HG02840 (cell line): ENCODE data around the gene TTC39C.
"Not testable (repeated sequence)": the region's sequence is repeated elsewhere in the genome, so short reads cannot be mapped to it uniquely, and the experiment has no call there.

ENCODE experiments used
- ATAC-seq: cut with Tn5 transposase; IDR thresholded peaks from one replicate; pipeline ENCODE4 v1.9.1; 2021; ENCODE audit warnings: mild to moderate bottlenecking, moderate library complexity, moderate number of reproducible peaks; ENCODE audit not compliant: unreplicated experiment, low FRiP score

The TTC39C gene

DNA sequence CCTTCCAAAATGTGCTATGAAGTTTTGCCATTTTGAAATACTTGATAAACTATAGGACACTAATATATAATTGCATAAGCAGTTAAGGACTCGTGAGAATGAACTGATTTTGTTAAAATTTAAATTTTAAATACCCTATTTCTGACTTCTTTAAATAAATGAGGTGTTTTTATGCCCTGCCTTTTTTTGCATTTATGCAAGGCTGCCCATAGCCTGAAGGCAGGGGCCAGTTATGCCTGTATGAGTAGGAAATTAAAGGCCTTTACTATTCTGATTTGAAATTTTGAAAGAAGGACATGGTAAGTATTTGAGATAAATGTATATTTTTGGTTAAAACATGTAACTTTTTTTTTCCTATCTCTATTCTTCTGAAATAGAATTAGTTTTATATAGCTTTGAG lies 33.7 kb downstream of the TTC39C start:
- no peak for ATAC-seq

DNA sequence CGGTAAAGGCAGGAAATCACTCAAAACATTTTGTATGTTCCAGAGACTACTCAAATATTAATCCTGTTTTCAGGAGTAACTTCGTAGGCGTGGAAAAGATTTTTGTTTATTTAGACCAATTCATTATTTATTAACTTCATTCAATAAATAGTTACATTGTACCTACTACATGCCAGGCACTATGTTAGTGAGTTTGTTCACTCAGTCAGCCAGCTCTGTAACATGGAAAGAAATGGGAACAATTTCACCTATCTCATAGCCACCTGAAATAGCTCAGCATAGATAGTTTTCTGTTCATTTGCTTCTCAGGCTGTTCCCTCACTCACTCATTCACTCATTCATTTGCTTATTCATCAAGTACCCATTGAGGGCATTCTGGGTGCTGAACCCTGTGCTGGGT lies 34.6 kb downstream of the TTC39C start:
- ATAC-seq: no peak

DNA sequence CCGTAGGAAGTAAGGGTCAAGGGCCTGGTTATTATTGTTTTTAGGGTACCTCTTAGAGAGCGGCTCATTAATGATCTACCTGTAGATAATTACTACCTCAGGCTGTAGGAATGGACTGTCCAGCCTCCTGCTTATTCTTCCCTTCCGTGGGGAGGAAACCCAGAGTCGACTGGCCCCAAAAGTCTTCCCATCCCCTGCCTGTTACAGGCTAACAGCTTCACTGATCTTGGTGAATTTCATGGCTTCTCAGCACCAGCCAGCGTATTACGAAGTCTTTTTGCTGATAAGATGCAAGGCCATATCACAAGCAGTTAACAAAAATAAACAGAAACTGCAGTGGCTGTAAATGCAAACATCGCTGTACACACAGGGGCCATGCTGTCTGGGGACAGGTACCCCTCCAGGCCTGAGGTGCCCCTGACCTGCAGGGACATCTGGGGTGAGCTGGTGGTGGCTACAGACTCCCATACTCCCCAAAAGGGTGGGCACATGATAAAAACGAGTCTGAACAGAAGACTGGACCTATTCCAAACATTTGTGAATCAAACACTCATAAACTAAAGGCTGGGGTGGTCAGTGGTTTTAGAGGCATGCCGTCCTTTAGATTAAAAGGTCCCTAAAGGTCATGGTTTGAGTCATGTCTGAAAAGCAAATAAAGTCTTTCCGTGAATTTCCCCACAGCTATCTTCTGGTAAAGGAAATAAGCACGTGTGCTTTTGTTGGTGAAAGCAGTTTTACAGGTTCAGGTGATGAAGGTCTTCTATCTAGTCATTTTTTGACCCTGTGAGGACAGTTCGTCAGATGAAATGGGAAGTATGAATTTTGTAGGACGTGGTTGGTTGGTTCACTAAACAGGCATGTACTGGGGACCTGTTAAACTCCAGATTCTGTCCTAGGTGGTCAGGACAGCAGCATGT lies 36.7 kb downstream of the TTC39C start:
- ATAC-seq: no peak

DNA sequence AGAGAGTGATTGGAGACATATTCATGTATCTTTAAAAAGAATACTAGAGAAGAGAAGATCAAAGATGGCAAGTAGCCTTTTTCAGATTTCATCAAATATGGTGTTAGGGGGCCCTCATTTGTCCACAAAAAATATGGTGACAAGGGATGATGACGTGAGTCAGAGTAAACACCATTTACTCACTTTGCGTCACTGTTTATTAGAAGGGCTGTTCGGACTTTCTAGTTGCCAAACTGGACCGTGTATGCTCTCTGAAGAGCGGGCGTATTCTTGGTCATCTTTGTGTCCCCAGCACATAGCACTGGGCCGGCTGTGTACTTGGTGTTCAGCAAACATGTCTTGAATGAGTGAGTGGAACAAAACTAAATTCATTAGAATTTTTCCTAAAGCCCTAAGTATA lies 37.5 kb downstream of the TTC39C start:
- ATAC-seq: no peak

DNA sequence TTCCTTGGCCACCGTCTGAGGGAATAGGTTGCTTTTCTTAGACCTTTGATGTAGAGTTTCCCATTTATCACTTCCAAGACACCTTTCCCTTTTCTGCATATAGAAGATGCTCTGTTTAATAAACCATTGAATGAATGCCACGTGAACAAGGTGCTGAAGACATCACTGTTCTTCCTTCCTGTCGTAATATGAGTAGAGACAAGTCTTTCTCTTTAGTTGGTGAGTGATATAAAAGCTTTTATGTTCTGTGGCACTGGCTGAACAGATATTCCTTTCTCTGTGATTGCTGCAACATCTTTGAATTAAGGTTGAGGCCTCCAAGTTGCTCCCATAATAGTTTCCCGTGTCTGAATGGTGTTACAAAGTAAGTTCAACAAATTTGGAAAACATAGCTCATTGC lies 38.7 kb downstream of the TTC39C start:
- no peak for ATAC-seq

DNA sequence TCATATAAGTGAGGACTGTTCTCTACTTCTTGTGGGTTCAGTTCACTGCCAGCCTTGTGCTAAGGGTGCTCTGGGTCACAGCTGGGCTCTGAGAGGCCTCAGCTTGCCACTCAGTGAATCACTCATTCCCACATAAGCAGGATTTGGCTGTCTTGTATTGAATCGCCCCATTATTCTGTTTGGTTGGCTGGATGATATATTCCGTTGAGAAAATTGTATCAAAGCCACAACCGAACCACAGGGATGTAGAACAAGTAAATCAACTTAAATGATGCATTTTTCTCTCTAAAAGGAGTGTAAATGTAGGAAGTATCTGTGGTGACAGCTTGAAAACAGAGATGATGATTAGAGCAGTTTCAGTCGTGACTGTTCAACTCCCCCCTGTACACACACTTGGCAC lies 39.6 kb downstream of the TTC39C start:
- no peak for ATAC-seq

DNA sequence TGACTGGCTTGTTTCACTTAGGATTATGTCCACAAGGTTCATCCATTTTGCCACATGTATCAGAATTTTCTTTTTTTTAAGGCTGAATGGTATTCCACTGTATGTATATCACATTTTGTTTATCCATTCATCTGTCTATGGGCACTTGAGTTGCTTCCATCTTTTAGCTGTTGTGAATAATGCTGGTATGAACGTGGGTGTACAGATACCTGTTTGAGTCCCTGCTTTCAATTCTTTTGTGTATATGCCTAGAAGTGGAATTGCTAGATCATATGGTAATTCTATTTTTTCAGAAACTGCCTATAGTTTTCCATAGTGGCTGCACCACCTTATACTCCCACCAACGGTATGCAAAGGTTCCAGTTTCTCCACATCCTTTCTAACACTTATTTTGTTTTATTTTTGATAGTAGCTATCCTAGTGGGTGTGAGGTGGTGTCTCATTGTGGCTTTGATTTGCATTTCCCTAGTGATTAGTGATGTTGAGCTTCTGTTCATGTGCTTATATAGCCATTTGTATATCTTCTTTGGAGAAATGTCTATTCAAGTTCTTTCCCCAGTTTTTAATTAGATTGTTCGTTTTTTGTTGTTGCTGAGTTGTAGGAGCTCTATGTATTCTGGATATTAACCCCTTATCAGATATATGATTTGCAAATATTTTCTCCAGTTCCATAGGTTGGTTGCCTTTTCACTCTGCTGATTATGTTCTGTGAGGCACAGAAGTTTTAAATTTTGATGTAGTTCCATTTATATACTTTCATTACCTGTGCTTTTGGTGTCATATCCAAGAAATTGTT lies 40.7 kb downstream of the TTC39C start:
- ATAC-seq: no peak

DNA sequence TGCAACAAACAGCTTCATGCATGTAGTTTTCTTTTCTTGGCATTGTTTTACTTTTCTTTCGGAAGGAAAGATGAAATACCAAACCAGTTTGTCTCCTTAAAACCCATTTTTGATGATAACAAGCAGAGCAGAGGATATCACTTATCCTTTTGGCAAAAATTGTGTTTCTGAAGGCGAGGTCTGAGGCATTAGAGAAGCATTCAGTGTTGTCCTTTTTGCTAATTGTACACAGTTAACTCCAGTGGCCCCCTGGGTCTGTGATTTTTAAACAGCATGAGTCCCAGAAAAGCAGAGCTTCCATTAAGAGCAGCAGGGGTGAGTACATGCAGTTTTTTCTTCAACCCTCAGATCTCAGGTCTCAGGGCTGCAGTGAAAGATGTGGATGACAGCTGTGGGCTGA lies 41.3 kb downstream of the TTC39C start:
- no peak for ATAC-seq

DNA sequence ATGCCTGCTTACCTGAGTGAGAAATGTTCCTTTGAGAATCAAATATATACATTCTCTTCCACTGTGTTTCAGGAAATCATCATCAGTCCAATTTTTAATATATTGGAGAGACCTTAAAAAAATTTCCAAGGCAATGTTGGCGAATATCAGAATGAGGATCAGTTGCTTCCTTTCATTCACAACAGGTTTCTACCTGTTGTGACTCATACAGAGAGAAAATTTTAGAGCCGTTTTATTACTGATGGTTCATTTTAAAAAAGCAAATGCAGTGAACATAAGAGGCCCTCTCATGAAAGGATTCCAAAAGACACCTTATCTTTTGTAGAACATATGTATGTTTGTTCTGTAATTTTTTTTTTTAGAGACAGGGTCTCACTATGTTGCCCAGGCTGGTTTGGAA lies 42.0 kb downstream of the TTC39C start:
- no peak for ATAC-seq

DNA sequence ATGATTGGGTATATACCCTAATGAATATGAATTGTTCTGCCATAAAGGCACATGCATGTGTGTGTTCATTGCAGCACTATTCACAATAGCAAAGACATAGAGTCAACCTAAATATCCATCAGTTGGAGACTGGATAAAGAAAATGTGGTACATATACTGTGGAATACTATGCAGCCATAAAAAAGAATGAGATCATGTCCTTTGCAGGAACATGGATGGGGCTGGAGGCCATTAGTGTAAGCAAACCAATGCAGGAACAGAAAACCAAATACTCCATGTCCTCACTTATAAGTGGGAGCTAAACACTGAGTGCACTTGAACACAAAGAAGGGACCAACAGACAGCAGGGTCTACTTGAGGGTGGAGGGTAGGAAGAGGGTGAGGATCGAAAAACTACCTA lies 43.2 kb downstream of the TTC39C start:
- ATAC-seq: no peak

DNA sequence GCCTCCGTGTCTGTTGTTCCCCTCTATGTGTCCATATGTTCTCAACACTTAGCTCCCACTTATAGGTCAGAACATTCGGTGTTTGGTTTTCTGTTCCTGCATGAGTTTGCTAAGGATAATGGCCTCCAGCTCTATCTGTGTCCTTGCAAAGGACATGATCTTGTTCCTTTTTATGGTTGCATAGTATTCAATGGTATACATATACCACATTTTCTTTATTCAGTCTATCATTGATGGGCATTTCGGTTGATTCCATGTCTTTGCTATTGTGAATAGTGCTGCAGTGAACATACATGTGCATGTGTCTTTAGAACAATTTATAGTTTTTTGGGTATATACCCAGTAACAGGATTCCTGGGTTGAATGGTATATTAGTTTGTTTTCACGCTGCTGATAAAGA lies 44.8 kb downstream of the TTC39C start:
- ATAC-seq: not testable (repeated sequence)

DNA sequence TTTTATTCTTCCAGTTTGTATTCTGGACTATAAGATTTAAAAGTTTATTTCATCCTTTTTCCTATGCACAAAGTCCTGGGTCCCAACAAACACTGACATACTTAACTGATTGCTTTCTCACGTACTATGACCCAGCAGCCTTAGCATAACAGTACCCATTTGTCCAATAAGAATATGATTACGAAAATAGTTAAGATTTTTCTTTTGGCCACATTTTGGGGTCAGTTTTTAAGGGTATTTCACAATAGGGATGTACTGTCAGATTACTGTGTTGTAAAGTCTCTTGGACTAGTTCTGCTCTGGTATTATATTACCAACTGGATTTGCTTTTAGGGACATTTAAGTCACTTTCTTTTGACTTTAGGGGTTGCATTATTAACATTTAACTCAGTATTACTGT lies 46.1 kb downstream of the TTC39C start:
- no peak for ATAC-seq

DNA sequence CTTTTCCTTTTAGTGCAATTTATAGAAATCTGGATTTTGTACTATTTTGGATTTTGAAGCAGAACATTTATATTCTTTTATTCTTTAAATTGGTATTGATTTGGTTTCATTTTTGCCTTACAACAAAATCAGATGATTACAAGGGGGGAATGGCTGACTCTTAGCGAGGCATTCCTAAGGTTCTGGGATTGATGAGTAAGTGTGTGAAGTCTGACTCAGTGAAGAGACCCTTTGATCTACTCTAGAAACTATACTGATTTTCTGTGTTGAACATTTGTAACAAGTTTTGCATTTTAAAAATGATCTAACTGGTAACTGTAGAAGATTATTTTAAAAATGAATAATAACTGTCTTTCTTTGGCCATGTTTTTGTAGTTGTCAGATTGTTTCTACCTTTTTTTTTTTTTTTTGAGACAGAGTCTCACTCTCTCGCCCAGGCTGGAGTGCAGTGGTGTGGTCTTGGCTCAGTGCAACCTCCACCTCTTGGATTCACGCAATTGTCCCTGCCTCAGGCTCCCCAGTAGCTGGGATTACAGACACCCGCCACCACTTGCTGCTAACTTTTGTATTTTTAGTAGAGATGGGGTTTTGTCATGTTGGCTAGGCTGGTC lies 48.7 kb downstream of the TTC39C start:
- no peak for ATAC-seq

DNA sequence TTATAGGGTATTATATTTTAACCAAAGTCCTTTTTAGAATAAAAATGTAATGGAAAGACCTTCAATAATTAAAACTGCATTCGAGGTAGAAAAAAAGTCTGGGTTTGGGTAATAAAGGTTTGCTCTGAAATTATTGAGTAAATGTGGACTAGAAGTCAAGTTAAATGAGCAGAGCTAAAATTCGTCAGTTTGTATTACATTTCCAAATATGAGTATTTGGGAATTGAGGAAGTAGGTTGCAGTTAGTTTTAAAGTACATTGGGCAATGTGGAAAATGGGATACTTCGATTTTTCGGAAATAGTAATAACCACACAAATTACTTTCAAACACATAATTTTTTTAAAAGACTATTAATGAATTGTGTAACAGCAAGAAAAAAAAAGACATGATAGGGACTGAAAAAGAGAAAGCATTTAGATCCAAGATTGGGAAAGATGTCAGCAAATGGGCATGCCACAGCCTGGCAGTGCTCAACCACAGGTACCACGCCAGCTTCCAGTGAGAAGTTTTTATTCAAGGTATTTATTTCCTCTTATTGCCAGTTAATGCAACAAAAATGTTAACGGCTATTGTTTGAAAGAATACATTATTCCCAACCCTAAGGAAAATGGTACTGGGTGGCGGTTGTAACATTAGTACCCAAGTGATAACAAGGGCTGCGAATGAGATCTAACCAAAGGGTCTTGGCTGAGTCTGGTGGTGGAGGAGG lies 50.0 kb downstream of the TTC39C start:
- no peak for ATAC-seq

DNA sequence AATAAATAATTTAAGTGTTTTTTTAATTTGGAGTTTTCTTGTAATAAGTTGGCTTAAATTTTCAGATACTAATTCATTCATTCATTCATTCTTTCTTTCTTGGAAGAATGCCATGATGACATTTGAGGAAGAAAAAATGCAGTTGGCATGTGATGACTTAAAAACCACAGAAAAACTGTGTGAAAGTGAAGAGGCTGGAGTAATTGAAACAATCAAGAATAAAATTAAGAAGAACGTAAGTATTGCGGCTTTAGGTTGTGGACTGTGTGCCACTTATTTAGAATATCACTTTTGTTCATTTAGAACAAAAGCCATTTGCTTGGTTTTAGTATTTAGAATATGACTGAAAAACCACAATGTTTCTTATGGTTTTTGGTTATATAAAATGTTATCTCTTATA lies 51.4 kb downstream of the TTC39C start:
- no peak for ATAC-seq

DNA sequence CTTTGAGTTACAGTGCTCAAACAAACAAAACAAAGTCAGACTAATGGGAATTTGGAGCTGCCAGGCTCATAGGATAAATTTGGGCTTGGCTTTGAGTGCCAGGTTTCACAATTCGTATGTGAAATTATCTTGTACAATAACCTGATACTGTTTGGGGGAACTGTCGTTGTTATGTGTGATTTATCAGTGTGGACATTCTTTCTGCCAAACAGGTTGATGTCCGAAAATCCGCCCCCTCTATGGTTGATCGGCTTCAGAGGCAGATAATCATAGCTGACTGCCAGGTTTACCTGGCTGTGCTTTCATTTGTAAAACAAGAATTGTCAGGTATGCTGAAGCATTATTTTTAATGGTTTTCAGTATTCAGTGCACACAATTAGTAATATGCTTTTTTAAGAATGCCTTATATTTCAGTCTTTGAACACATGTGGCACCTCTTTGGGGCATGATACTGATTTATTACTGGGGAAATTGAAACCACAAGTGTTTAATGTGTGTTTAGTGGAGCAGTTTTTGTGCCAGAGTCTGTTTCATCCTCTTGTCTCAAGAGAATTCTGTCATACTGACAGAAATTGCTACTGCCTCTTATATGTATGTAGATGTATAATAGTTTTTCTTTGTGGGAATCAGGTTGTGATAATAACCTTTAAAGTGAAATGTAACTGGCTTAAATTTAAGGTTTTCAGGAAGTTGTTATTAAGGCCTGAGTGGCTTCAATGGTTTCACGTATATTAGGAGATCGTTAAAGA lies 54.6 kb downstream of the TTC39C start:
- no peak for ATAC-seq

DNA sequence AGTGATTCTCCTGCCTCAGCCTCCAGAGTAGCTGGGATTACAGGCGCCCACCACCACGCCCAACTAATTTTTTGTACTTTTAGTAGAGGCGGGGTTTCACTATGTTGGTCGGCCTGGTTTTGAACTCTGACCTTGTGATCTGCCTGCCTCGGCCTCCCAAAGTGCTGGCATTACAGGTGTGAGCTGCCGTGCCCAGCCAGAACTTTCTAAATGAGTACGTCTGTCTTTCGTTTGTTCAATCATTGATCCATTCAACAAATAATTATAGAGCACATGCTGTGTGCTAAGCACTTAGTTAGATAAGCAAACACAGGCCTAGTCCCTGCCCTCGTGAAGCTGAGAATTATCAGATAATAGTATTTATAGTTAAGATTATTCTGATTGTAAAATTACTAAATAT lies 56.5 kb downstream of the TTC39C start:
- no peak for ATAC-seq

DNA sequence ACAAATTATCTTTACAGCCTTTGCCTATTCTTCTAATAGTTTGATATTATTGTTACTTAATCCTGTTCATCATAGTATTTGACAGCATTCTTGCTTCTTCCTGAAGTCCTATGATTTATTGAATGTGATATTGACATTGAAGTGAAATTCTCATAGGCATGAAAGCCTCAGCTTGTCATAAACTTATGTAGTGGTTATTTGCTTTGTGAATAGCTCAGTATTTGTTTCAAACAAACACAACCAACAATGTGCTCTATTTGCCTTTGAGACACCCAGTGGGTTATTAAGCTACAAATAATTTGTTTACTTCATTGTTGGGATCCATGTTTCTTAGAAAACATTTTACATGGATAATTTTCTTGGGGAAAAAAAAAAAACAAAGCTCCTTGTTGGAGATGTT lies 57.2 kb downstream of the TTC39C start:
- ATAC-seq: no peak

DNA sequence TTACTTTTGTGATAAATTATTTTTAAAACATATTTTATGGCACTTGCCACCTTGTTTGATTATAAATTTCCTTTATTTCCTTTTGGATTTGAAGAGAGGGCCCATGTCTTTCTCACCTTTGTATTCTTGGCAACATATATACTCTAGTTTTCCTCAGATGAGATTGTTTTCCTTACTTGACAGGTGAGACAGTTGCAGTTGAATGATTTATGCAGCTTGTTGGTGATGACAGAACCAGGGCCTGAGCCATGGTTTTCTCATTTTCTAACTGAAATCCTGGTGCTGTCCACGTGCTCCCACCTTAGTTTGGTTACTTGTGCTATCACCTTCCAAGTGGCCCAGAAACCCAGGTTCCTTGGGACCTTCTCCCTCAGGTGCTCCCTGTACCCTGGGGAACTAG lies 58.2 kb downstream of the TTC39C start:
- ATAC-seq: no peak

DNA sequence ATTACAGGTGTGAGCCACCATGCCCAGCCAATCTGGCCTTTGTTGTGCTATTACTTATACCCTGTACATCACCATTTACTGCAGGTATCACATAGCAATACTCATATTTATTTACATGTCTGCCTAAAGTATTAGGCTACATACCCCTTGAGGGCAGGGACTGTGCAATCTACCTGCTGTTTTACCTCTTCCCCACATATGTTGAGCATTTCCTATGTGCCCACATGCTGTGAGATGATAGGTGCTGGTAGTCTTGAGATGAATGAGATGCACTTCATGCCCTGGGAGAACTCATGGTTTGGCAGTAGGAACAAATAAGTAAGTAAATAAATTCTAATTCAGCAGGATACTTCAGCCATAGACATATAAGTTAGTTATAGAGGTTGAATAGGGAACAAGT lies 59.2 kb downstream of the TTC39C start:
- ATAC-seq: no peak
